K562 (cell line): ENCODE measurements around the gene RAD54L. TPM values are rescaled to one million over a fixed set of nuclear protein-coding genes. Genes with fewer than 3 reads are reported as not detected.
A peak's percentile ranks its signal among the peaks of the same experiment; 100 is the strongest.

Experiments
- ATAC-seq: fragments of 200-7000 bp; cut with Tn5 transposase; 3 replicates; pipeline ENCODE4 v1.9.1; 2020; ENCODE audit warnings: moderate library complexity
- BruUV-seq: library from RNA; stranded (reverse); fragments of 400-500 nt; replicated peaks from 2 replicates; lab custom pipeline; 2021; lab: Mats Ljungman, UMichigan
- CTCF ChIA-PET: fragments of 300-600 bp; formaldehyde crosslinking; extraction: SDS; loops from one replicate; lab custom pipeline; 2021; ENCODE audit warnings: low intra/inter-chr PET ratio; lab: Yijun Ruan, JAX
- POLR2A ChIA-PET: fragments of 300-600, 350-650 bp; sonication (Branson Sonifier 250); formaldehyde crosslinking; extraction: SDS; loops from one replicate; lab custom pipeline; 2021; ENCODE audit warnings: antibody characterized with exemption, inconsistent platforms; lab: Yijun Ruan, JAX
- DNase-seq, 4 experiments: peaks; one replicate each; pipeline versions ENCODE4 v3.0.0 to v3.0.0-alpha.2; 2011 to 2018; ENCODE audit warnings: low spot score in 3 of 4, mixed read lengths in 3 of 4; ENCODE audit errors: extremely low read depth in 1 of 4
- FAIRE-seq: peaks from 2 replicates; lab custom pipeline; 2011; peaks lifted over from hg19 to GRCh38; lab: Jason Lieb, UNC
- H2AFZ ChIP-seq: 2 replicates; pipeline ENCODE4 v1.6.0; 2011; ENCODE audit warnings: low read depth, low read length, control low read depth, inconsistent platforms
- H3K27ac ChIP-seq: fragments of 200-600 bp; 3 replicates; pipeline ENCODE4 v1.8.0; 2011; ENCODE audit warnings: low read depth, mild to moderate bottlenecking, control low read depth, inconsistent platforms, low read length, moderate library complexity, mixed read lengths; ENCODE audit errors: extremely low read depth
- H3K27me3 ChIP-seq, 2 experiments: fragments of 300-600 bp in 1 of 2; 2 replicates in 1 of 2; 3 replicates in 1 of 2; pipeline versions ENCODE4 v1.6.0 to v1.8.0; 2011; ENCODE audit warnings: inconsistent platforms in 2 of 2, low read length in 2 of 2, mild to moderate bottlenecking in 1 of 2, mixed read lengths in 1 of 2, moderate library complexity in 1 of 2; ENCODE audit not compliant: control insufficient read depth in 2 of 2, insufficient read depth in 2 of 2
- H3K36me3 ChIP-seq: fragments of 300-600 bp; 3 replicates; pipeline ENCODE4 v1.8.0; 2011; ENCODE audit warnings: mild to moderate bottlenecking, low read length, inconsistent platforms; ENCODE audit not compliant: control insufficient read depth, insufficient read depth
- H3K4me1 ChIP-seq, 2 experiments: fragments of 200-600 bp in 1 of 2; replicated peaks in 1 of 2; 2 replicates in 1 of 2; 3 replicates in 1 of 2; pipeline versions ENCODE4 v1.5.1 to v1.8.0; 2011; ENCODE audit warnings: inconsistent platforms in 2 of 2, low read length in 2 of 2, mild to moderate bottlenecking in 1 of 2, mixed read lengths in 1 of 2, moderate library complexity in 1 of 2; ENCODE audit not compliant: control insufficient read depth in 2 of 2, insufficient read depth in 2 of 2
- H3K4me2 ChIP-seq: 2 replicates; pipeline ENCODE4 v1.6.1; 2011; ENCODE audit warnings: low read length, control low read depth, inconsistent platforms, mixed read lengths; ENCODE audit not compliant: insufficient read depth
- H3K4me3 ChIP-seq: fragments of 200-600 bp; sonication (generic), shearing (Covaris generic); 2 replicates; pipeline ENCODE4 v1.5.1; 2016; ENCODE audit warnings: control low read depth, inconsistent platforms
- H3K79me2 ChIP-seq: fragments of 200-600 bp; 3 replicates; pipeline ENCODE4 v1.8.0; 2011; ENCODE audit warnings: low read length, inconsistent platforms; ENCODE audit not compliant: control insufficient read depth, insufficient read depth
- H3K9ac ChIP-seq, 2 experiments: 2 replicates each; pipeline versions ENCODE4 v1.6.0 to v1.6.1; 2011; ENCODE audit warnings: low read depth in 2 of 2, low read length in 2 of 2, control low read depth in 1 of 2, inconsistent platforms in 1 of 2, mild to moderate bottlenecking in 1 of 2, mixed read lengths in 1 of 2; ENCODE audit not compliant: insufficient read depth in 1 of 2
- H3K9me1 ChIP-seq: one replicate; pipeline ENCODE4 v1.6.0; 2011; ENCODE audit warnings: inconsistent platforms, mild to moderate bottlenecking, low read length, moderate library complexity; ENCODE audit not compliant: control insufficient read depth, insufficient read depth
- H3K9me3 ChIP-seq: replicated peaks from 2 replicates; pipeline ENCODE4 v1.5.1; 2011; ENCODE audit warnings: low read depth, low read length, inconsistent platforms; ENCODE audit not compliant: control insufficient read depth, insufficient read depth
- H4K20me1 ChIP-seq: replicated peaks from 2 replicates; pipeline ENCODE4 v1.6.1; 2011; ENCODE audit warnings: low read length, inconsistent platforms, mixed read lengths; ENCODE audit not compliant: control insufficient read depth, insufficient read depth
- ARID1B ChIP-seq: fragments of 450-650 bp; IDR thresholded peaks from 2 replicates; pipeline ENCODE4 v1.6.1; 2016; ENCODE audit warnings: antibody characterized with exemption, mild to moderate bottlenecking, inconsistent platforms
- CBFA2T3 ChIP-seq: fragments of 450-650 bp; IDR thresholded peaks from 2 replicates; pipeline ENCODE4 v1.6.1; 2017
- CEBPZ ChIP-seq: fragments of 150-350 bp; IDR thresholded peaks from 2 replicates; pipeline ENCODE4 v1.6.1; 2014; ENCODE audit warnings: low read depth, mild to moderate bottlenecking, low read length, borderline replicate concordance
- ILK ChIP-seq: fragments of 450-650 bp; IDR thresholded peaks from 2 replicates; pipeline ENCODE4 v1.6.1; 2016; ENCODE audit warnings: missing genetic modification characterization, low read depth, mild to moderate bottlenecking, missing compliant biosample characterization, moderate library complexity, borderline replicate concordance
- PTRF ChIP-seq: fragments of 450-650 bp; IDR thresholded peaks from 2 replicates; pipeline ENCODE4 v1.6.1; 2016; ENCODE audit warnings: mild to moderate bottlenecking, missing genetic modification characterization, missing compliant biosample characterization
- SMAD4 ChIP-seq: fragments of 250-450 bp; sonication (Bioruptor Pico); conservative IDR thresholded peaks from 2 replicates; pipeline ENCODE4 v1.8.0; 2021; ENCODE audit warnings: inconsistent platforms, mild to moderate bottlenecking, moderate library complexity
- TEAD4 ChIP-seq, 2 experiments: sonication (generic) in 1 of 2; formaldehyde crosslinking in 1 of 2; IDR thresholded peaks; 2 replicates each; pipeline versions ENCODE4 v1.6.1 to v1.8.0; 2012 to 2022; ENCODE audit warnings: borderline replicate concordance in 1 of 2, inconsistent platforms in 1 of 2, low read length in 1 of 2, mild to moderate bottlenecking in 1 of 2, missing genetic modification reagents in 1 of 2
- ZNF121 ChIP-seq: sonication (generic); formaldehyde crosslinking; conservative IDR thresholded peaks from 2 replicates; pipeline ENCODE4 v1.8.0; 2022; ENCODE audit warnings: missing genetic modification reagents
- ZNF436 ChIP-seq: fragments of 250-450, 450-650 bp; sonication (Bioruptor Pico); formaldehyde crosslinking; IDR thresholded peaks from 2 replicates; pipeline ENCODE4 v1.7.0; 2020; ENCODE audit warnings: mild to moderate bottlenecking
- ZNF639 ChIP-seq, 2 experiments: fragments of 200-800 bp in 1 of 2; sonication (Bioruptor generic) in 1 of 2; sonication (generic) in 1 of 2; formaldehyde crosslinking in 1 of 2; IDR thresholded peaks in 1 of 2; conservative IDR thresholded peaks in 1 of 2; 2 replicates each; pipeline versions ENCODE4 v1.5.0 to v1.6.1; 2016 to 2020; ENCODE audit warnings: missing compliant biosample characterization in 1 of 2, missing genetic modification characterization in 1 of 2, missing genetic modification reagents in 1 of 2
- in situ Hi-C: fragments of 300-500 bp; cut with MboI; formaldehyde crosslinking; loops from 4 replicates; pipeline ENCODE4 v1.15.0; 2018; ENCODE audit warnings: inconsistent platforms, mixed read lengths
- intact Hi-C: fragments of 100-400 bp; cut with micrococcal nuclease; formaldehyde crosslinking; loops from 2 replicates; pipeline ENCODE4 v1.14.2; 2022
- polyA plus RNA-seq, 8 experiments: library from polyadenylated mRNA; depleted of rRNA in 4 of 8; stranded (reverse) in 5 of 8; unstranded in 3 of 8; fragments of >200 nt; fragmentation: Nextera tagmentation in 2 of 8; fragmentation: Illumina TruSeq in 1 of 8; extraction: Ambion mirVana in 2 of 8; extraction: Trizol in 1 of 8; gene quantifications; 2 replicates each; pipeline versions ENCODE4 v1.2.1 to v1.2.3, GENCODE V29; 2011 to 2014; ENCODE audit warnings: inconsistent platforms in 1 of 8, missing spikeins in 1 of 8
- total RNA-seq, 7 experiments: library from RNA; depleted of rRNA in 6 of 7; stranded (reverse); fragments of >200 nt in 6 of 7; fragmentation: Illumina TruSeq in 2 of 7; extraction: Trizol in 2 of 7; gene quantifications; 2 replicates each; pipeline versions ENCODE4 v1.2.1 to v1.2.3, GENCODE V29; 2011 to 2021; ENCODE audit warnings: low replicate concordance in 1 of 7
- TF ChIP-seq, protein P1 (sequence below): sonication (generic); formaldehyde crosslinking; IDR thresholded peaks from 2 replicates; pipeline ENCODE4 v1.8.0; 2022; ENCODE audit warnings: mild to moderate bottlenecking, missing genetic modification reagents

RAD54L gene
- total and polyA plus RNA-seq, 9 of the 15 experiments (the other 6 are each of a cell fraction or from before 2014, with no cell fraction given): 17.9 to 92.3 (median 37.5) TPM

- TF ChIP-seq, protein P1, sequence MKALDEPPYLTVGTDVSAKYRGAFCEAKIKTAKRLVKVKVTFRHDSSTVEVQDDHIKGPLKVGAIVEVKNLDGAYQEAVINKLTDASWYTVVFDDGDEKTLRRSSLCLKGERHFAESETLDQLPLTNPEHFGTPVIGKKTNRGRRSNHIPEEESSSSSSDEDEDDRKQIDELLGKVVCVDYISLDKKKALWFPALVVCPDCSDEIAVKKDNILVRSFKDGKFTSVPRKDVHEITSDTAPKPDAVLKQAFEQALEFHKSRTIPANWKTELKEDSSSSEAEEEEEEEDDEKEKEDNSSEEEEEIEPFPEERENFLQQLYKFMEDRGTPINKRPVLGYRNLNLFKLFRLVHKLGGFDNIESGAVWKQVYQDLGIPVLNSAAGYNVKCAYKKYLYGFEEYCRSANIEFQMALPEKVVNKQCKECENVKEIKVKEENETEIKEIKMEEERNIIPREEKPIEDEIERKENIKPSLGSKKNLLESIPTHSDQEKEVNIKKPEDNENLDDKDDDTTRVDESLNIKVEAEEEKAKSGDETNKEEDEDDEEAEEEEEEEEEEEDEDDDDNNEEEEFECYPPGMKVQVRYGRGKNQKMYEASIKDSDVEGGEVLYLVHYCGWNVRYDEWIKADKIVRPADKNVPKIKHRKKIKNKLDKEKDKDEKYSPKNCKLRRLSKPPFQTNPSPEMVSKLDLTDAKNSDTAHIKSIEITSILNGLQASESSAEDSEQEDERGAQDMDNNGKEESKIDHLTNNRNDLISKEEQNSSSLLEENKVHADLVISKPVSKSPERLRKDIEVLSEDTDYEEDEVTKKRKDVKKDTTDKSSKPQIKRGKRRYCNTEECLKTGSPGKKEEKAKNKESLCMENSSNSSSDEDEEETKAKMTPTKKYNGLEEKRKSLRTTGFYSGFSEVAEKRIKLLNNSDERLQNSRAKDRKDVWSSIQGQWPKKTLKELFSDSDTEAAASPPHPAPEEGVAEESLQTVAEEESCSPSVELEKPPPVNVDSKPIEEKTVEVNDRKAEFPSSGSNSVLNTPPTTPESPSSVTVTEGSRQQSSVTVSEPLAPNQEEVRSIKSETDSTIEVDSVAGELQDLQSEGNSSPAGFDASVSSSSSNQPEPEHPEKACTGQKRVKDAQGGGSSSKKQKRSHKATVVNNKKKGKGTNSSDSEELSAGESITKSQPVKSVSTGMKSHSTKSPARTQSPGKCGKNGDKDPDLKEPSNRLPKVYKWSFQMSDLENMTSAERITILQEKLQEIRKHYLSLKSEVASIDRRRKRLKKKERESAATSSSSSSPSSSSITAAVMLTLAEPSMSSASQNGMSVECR: no peak
Measured at GRCh38 chr1:46295306-46295705, 47.7 kb downstream of the RAD54L start (continued).

DNA sequence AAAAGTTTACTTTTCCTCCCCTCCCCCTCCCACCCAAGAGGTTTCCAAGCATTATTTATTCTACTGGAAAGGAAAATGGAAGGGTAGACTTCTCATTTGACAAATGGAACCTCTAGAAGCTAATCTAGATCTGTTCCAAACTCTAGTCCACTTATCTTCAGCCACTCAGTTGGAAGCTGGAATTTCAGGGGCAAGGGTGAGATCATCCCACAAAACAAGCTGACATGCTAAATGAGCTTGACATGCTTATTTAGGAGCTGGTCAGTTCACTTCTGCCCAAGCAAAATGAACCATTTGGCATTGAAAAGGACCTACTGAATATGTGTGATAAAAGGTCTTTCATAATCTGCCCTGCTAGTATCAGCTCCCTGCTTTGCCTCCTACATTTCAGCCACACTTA lies 50.8 kb downstream of the RAD54L start:
- peaks cover 61% of the 10 kb centered on the region for H3K79me2 ChIP-seq
- peaks cover 56% of the 10 kb centered on the region for H3K36me3 ChIP-seq
- TF ChIP-seq CBFA2T3: peak; percentile 46
- TF ChIP-seq CEBPZ: no peak
- no peak for TF ChIP-seq PTRF (tag)
- TF ChIP-seq TEAD4 (IDR thresholded peaks at IDR 0.05; ENCODE audit: low read length): peak; percentile 43; the same call in 1 of the 2 replicates
- TF ChIP-seq TEAD4 (CRISPR knock-in tag; IDR thresholded peaks at IDR 0.05; ENCODE audit: borderline replicate concordance): no peak
- no peak for TF ChIP-seq SMAD4 (CRISPR knock-in tag)
- TF ChIP-seq ZNF639 (CRISPR knock-in tag; conservative IDR thresholded peaks at IDR 0.05 in 1 of 2, IDR thresholded peaks at IDR 0.05 in 1 of 2): no peak
- no peak for TF ChIP-seq ZNF436 (CRISPR knock-in tag)
- TF ChIP-seq ZNF121 (CRISPR knock-in tag): no peak
- no peak for TF ChIP-seq ILK (tag)
- TF ChIP-seq ARID1B: no peak

More for the DNA sequence above, 50.8 kb downstream of the RAD54L start:
- H3K4me2 ChIP-seq: no peak overlapping the region
- in situ Hi-C loops (no loop called here), intact Hi-C loops (no loop called here)
- H3K27ac ChIP-seq: peak overlapping the region; percentile 8; the same call in 1 of the 3 replicates
- no TSS peak for BruUV-seq
- FAIRE-seq: no peak
- peaks cover 6% of the 10 kb centered on the region for H3K9me1 ChIP-seq
- no peak for DNase-seq
- no peaks in the 10 kb centered on the region; the same call in 1 of the 2 replicates for H4K20me1 ChIP-seq
- H3K27me3 ChIP-seq: no peaks in the 10 kb centered on the region
- peaks cover 22 to 26% of the 10 kb centered on the region in 2 experiments; a peak in 4 of 5 replicates for H3K4me1 ChIP-seq
- no peak for ATAC-seq
- ChIA-PET POLR2A (interaction anchor here (0.6 to 22.1 kb wide), 6 partner anchors 17 to 80 kb away, joined by 3 to 410 read pairs (median 4); partner anchors contain the start of gene RAD54L), CTCF (no interaction called here)
- no peak overlapping the region; a peak in 1 of 4 replicates for H3K9ac ChIP-seq
- no peaks in the 10 kb centered on the region for H3K9me3 ChIP-seq
- no peak overlapping the region for H3K4me3 ChIP-seq
- no peak overlapping the region for H2AFZ ChIP-seq
